Naive thymus-derived CD4-positive, alpha-beta T cell (primary cell): ENCODE results near the gene ABHD11. TPM values are rescaled to one million over a fixed set of nuclear protein-coding genes. Genes with fewer than 3 reads are reported as not detected.
"Not testable (repeated sequence)": the region's sequence is repeated elsewhere in the genome, so short reads cannot be mapped to it uniquely, and the experiment has no call there.

Experiments
- ATAC-seq: fragments of 150-1000 bp; cut with Tn5 transposase; 2 replicates; pipeline ENCODE4 v1.10.0; 2021; ENCODE audit warnings: mild to moderate bottlenecking, moderate library complexity
- CTCF ChIA-PET: fragments of 350-600 bp; sonication (Branson Sonifier 250); formaldehyde crosslinking; loops from one replicate; lab custom pipeline; 2021; ENCODE audit warnings: antibody characterized with exemption; lab: Charles Lee
- POLR2A ChIA-PET: fragments of 350-600 bp; sonication (Branson Sonifier 250); formaldehyde crosslinking; loops from one replicate; lab custom pipeline; 2021; ENCODE audit warnings: antibody characterized with exemption, inconsistent platforms; lab: Charles Lee
- DNase-seq, 9 donors: peaks; one replicate each; pipeline versions ENCODE4 v3.0.0 to v3.0.0-alpha.2; 2020 to 2022; ENCODE audit warnings: mixed read lengths in 1 of 9
- H3K27ac ChIP-seq: one replicate; pipeline ENCODE4 v1.7.0; 2013; ENCODE audit warnings: mild to moderate bottlenecking, low read depth, low read length, moderate library complexity
- H3K27me3 ChIP-seq, 2 donors: one replicate each; pipeline ENCODE4 v1.7.0; 2013; ENCODE audit warnings: low read length in 2 of 2, mild to moderate bottlenecking in 2 of 2, moderate library complexity in 2 of 2; ENCODE audit not compliant: control insufficient read depth in 2 of 2, insufficient read depth in 2 of 2
- H3K36me3 ChIP-seq, 3 experiments: 1 replicate in 2 of 3; 2 replicates in 1 of 3; pipeline ENCODE4 v1.7.0; 2013; ENCODE audit warnings: low read length in 3 of 3, mild to moderate bottlenecking in 3 of 3, moderate library complexity in 1 of 3; ENCODE audit not compliant: insufficient read depth in 3 of 3, control insufficient read depth in 2 of 3
- H3K4me1 ChIP-seq, 2 donors: one replicate each; pipeline ENCODE4 v1.7.0; 2013; ENCODE audit warnings: low read length in 2 of 2, mild to moderate bottlenecking in 2 of 2, moderate library complexity in 1 of 2; ENCODE audit not compliant: control insufficient read depth in 2 of 2, insufficient read depth in 2 of 2
- H3K4me3 ChIP-seq: 2 replicates; pipeline ENCODE4 v1.7.0; 2013; ENCODE audit warnings: mild to moderate bottlenecking, low read length
- H3K9me3 ChIP-seq, 3 experiments: 1 replicate in 2 of 3; 2 replicates in 1 of 3; pipeline ENCODE4 v1.7.0; 2013; ENCODE audit warnings: low read length in 3 of 3; ENCODE audit not compliant: control insufficient read depth in 2 of 3
- H3K27ac Mint-ChIP-seq, 9 donors: one replicate each; pipeline ENCODE4 v1.8.0; 2020 to 2022; ENCODE audit warnings: mixed read lengths in 9 of 9, mild to moderate bottlenecking in 8 of 9, moderate library complexity in 5 of 9, inconsistent platforms in 2 of 9
- H3K27me3 Mint-ChIP-seq, 5 donors: one replicate each; pipeline ENCODE4 v1.8.0; 2021 to 2022; ENCODE audit warnings: mixed read lengths in 5 of 5, mild to moderate bottlenecking in 1 of 5
- H3K36me3 Mint-ChIP-seq, 5 donors: one replicate each; pipeline ENCODE4 v1.8.0; 2020 to 2022; ENCODE audit warnings: mixed read lengths in 5 of 5, mild to moderate bottlenecking in 3 of 5, inconsistent platforms in 1 of 5
- H3K4me1 Mint-ChIP-seq, 7 donors: one replicate each; pipeline ENCODE4 v1.8.0; 2020 to 2022; ENCODE audit warnings: mixed read lengths in 7 of 7, mild to moderate bottlenecking in 3 of 7, inconsistent platforms in 1 of 7
- H3K4me3 Mint-ChIP-seq, 10 donors: one replicate each; pipeline ENCODE4 v1.8.0; 2020 to 2022; ENCODE audit warnings: mild to moderate bottlenecking in 10 of 10, mixed read lengths in 10 of 10, moderate library complexity in 6 of 10, inconsistent platforms in 2 of 10
- H3K9me3 Mint-ChIP-seq, 11 donors: one replicate each; pipeline ENCODE4 v1.8.0; 2020 to 2022; ENCODE audit warnings: mixed read lengths in 11 of 11, mild to moderate bottlenecking in 4 of 11, inconsistent platforms in 1 of 11, moderate library complexity in 1 of 11
- intact Hi-C, 2 donors: fragments of 100-400 bp; cut with micrococcal nuclease; formaldehyde crosslinking; loops; one replicate each; pipeline ENCODE4 v1.15.1; 2023
- polyA plus RNA-seq, 2 donors: library from polyadenylated mRNA; unstranded; fragments of 300-500 nt; fragmentation: Illumina TruSeq; gene quantifications; one replicate each; pipeline ENCODE4 v1.2.3, GENCODE V29; 2021
- total RNA-seq, 6 experiments: library from RNA in 5 of 6; stranded (reverse) in 5 of 6; gene quantifications; 1 replicate in 5 of 6; 2 replicates in 1 of 6; pipeline ENCODE4 v1.2.3 and lab custom pipeline; 2021 to 2026

The ABHD11 gene
- total and polyA plus RNA-seq, 7 experiments from 2014 or later: 10.2 to 22.7 (median 15.9) TPM

GRCh38 chr7:73722785-73723184 lies 15.8 kb downstream of the ABHD11 start:
- H3K9me3 ChIP-seq: no peaks in the 10 kb centered on the region
- POLR2A ChIA-PET: no interaction called here
- H3K4me3 ChIP-seq: no peak overlapping the region
- H3K4me1 ChIP-seq: peaks cover 11% of the 10 kb centered on the region in 2 donors
- Mint-ChIP-seq H3K27ac (no peak overlapping the region), H3K4me3 (no peak overlapping the region), H3K36me3 (no peaks in the 10 kb centered on the region), H3K9me3 (peaks cover 0 to 2% (median 0%) of the 10 kb centered on the region in 11 donors), H3K4me1 (peaks cover 5 to 17% (median 12%) of the 10 kb centered on the region in 7 donors), H3K27me3 (peaks cover 0 to 27% (median 5%) of the 10 kb centered on the region in 5 donors)
- H3K36me3 ChIP-seq: no peaks in the 10 kb centered on the region
- CTCF ChIA-PET: interaction anchor here (0.7 to 4.5 kb wide), 2 partner anchors 10 to 116 kb away, joined by 4 to 28 read pairs; no protein-coding TSS in a partner anchor
- no peak for DNase-seq
- H3K27me3 ChIP-seq: no peaks in the 10 kb centered on the region
- no peak for ATAC-seq
- no peak overlapping the region for H3K27ac ChIP-seq
- intact Hi-C loops: no loop called here

- H3K9me3 ChIP-seq, H3K27ac ChIP-seq, H3K27ac Mint-ChIP-seq, H3K36me3 ChIP-seq, H3K9me3 Mint-ChIP-seq, ATAC-seq, H3K36me3 Mint-ChIP-seq, H3K4me3 ChIP-seq, DNase-seq, H3K27me3 ChIP-seq, intact Hi-C loops, POLR2A ChIA-PET: not testable (repeated sequence)
- Mint-ChIP-seq H3K4me1 (peaks cover 8 to 22% (median 16%) of the 10 kb centered on the region in 7 donors), H3K27me3 (peaks cover 0 to 24% (median 5%) of the 10 kb centered on the region in 5 donors), H3K4me3 (peak overlapping the region in 2 of 10 donors; percentile 16 to 77)
- peaks cover 16 to 17% of the 10 kb centered on the region in 2 donors for H3K4me1 ChIP-seq
- CTCF ChIA-PET: interaction anchor here (4.5 kb wide), 1 partner anchor 115 kb away, joined by 28 read pairs; no protein-coding TSS in a partner anchor
Measured at GRCh38 chr7:73722182-73722581, 16.4 kb downstream of the ABHD11 start.

- no peak for ATAC-seq
- no peak overlapping the region for H3K4me3 ChIP-seq
- no peaks in the 10 kb centered on the region for H3K36me3 ChIP-seq
- intact Hi-C loops: no loop called here
- peaks cover 0 to 1% (median 0%) of the 10 kb centered on the region in 5 donors for H3K36me3 Mint-ChIP-seq
- CTCF ChIA-PET: interaction anchor here (0.5 kb wide), 1 partner anchor 929 kb away, joined by 4 read pairs; no protein-coding TSS in a partner anchor
- H3K9me3 ChIP-seq: no peaks in the 10 kb centered on the region
- H3K27me3 Mint-ChIP-seq: peaks cover 0 to 24% (median 5%) of the 10 kb centered on the region in 5 donors
- H3K9me3 Mint-ChIP-seq: peaks cover 0 to 2% (median 0%) of the 10 kb centered on the region in 11 donors
- H3K4me3 Mint-ChIP-seq: peak overlapping the region in 9 of 10 donors; percentile 26 to 86 (median 56)
- H3K27me3 ChIP-seq: no peaks in the 10 kb centered on the region
- H3K27ac Mint-ChIP-seq: no peak overlapping the region
- peaks cover 16 to 22% of the 10 kb centered on the region in 2 donors for H3K4me1 ChIP-seq
- POLR2A ChIA-PET: no interaction called here
- no peak overlapping the region for H3K27ac ChIP-seq
- peaks cover 8 to 27% (median 17%) of the 10 kb centered on the region in 7 donors for H3K4me1 Mint-ChIP-seq
- no peak for DNase-seq
Measured at GRCh38 chr7:73721377-73721817, 17.2 kb downstream of the ABHD11 start.

- H3K27me3 ChIP-seq, H3K4me3 ChIP-seq, H3K9me3 Mint-ChIP-seq, H3K36me3 Mint-ChIP-seq, DNase-seq, H3K27ac ChIP-seq, intact Hi-C loops, H3K9me3 ChIP-seq, ATAC-seq, H3K36me3 ChIP-seq: not testable (repeated sequence)
- Mint-ChIP-seq H3K27ac (peak overlapping the region in 7 of 9 donors; percentile 14 to 82 (median 78)), H3K4me1 (peaks cover 8 to 30% (median 17%) of the 10 kb centered on the region in 7 donors), H3K4me3 (peak overlapping the region; percentile 72 to 89 (median 80)), H3K27me3 (peaks cover 0 to 24% (median 5%) of the 10 kb centered on the region in 5 donors)
- ChIA-PET CTCF (interaction anchor here (1.2 kb wide), 1 partner anchor 13 kb away, joined by 3 read pairs; no protein-coding TSS in a partner anchor), POLR2A (interaction anchor here (1.9 kb wide), 1 partner anchor 15 kb away, joined by 5 read pairs; no protein-coding TSS in a partner anchor)
- peaks cover 16 to 22% of the 10 kb centered on the region in 2 donors for H3K4me1 ChIP-seq
Measured at GRCh38 chr7:73720443-73720842, 18.2 kb downstream of the ABHD11 start.

- ChIA-PET CTCF (interaction anchor here (0.7 to 1.2 kb wide), 2 partner anchors 12 to 113 kb away, joined by 3 to 4 read pairs; no protein-coding TSS in a partner anchor), POLR2A (interaction anchor here (1.2 to 1.9 kb wide), 2 partner anchors 15 to 19 kb away, joined by 4 to 5 read pairs; partner anchors contain the start of gene ABHD11)
- Mint-ChIP-seq H3K36me3 (peaks cover 0 to 1% (median 0%) of the 10 kb centered on the region in 5 donors), H3K4me1 (peaks cover 8 to 32% (median 17%) of the 10 kb centered on the region in 7 donors), H3K27ac (peak overlapping the region in 7 of 9 donors; percentile 14 to 86 (median 78)), H3K4me3 (peak overlapping the region; percentile 72 to 89 (median 80)), H3K27me3 (peaks cover 0 to 24% (median 5%) of the 10 kb centered on the region in 5 donors), H3K9me3 (peaks cover 0 to 2% (median 0%) of the 10 kb centered on the region in 11 donors)
- H3K27me3 ChIP-seq: no peaks in the 10 kb centered on the region
- H3K27ac ChIP-seq: no peak overlapping the region
- peak overlapping the region; percentile 39 for H3K4me3 ChIP-seq
- ATAC-seq (no peak), DNase-seq (no peak)
- no peaks in the 10 kb centered on the region for H3K36me3 ChIP-seq
- H3K9me3 ChIP-seq: no peaks in the 10 kb centered on the region
- H3K4me1 ChIP-seq: peaks cover 16 to 22% of the 10 kb centered on the region in 2 donors
- intact Hi-C loops: loop anchor here (1.0 to 10.0 kb wide), 10 partner anchors 15 to 892 kb away; partner anchors contain the start of genes ABHD11 (in 2 of the 2), BUD23 (in 2 of the 2), DNAJC30 (in 2 of the 2) and FZD9 (in 1 of the 2)
Measured at GRCh38 chr7:73719806-73720169, 18.8 kb downstream of the ABHD11 start.

- peak within 1 kb of the TSS; percentile 71 for H3K27ac ChIP-seq
- peaks cover 8 to 32% (median 17%) of the 10 kb centered on the region in 7 donors for H3K4me1 Mint-ChIP-seq
- ATAC-seq: peak; percentile 87
- CTCF ChIA-PET: interaction anchor here (0.7 to 1.2 kb wide), 2 partner anchors 12 to 113 kb away, joined by 3 to 4 read pairs; no protein-coding TSS in a partner anchor
- no peaks in the 10 kb centered on the region for H3K36me3 ChIP-seq
- DNase-seq: peak; percentile 57 to 83 (median 69)
- POLR2A ChIA-PET: interaction anchor here (1.2 to 1.9 kb wide), 2 partner anchors 16 to 19 kb away, joined by 4 to 5 read pairs; partner anchors contain the start of gene ABHD11
- H3K27me3 Mint-ChIP-seq: peaks cover 0 to 24% (median 5%) of the 10 kb centered on the region in 5 donors
- H3K27me3 ChIP-seq: no peaks in the 10 kb centered on the region
- H3K4me3 Mint-ChIP-seq: peak within 1 kb of the TSS; percentile 72 to 92 (median 84)
- H3K4me3 ChIP-seq: peak within 1 kb of the TSS; percentile 68
- H3K9me3 ChIP-seq: no peaks in the 10 kb centered on the region
- H3K36me3 Mint-ChIP-seq: peaks cover 0 to 1% (median 0%) of the 10 kb centered on the region in 5 donors
- intact Hi-C loops: loop anchor here (1.0 to 10.0 kb wide), 10 partner anchors 15 to 892 kb away; partner anchors contain the start of genes ABHD11 (in 2 of the 2), BUD23 (in 2 of the 2), DNAJC30 (in 2 of the 2) and VPS37D (in 2 of the 2)
- H3K27ac Mint-ChIP-seq: peak within 1 kb of the TSS in 8 of 9 donors; percentile 14 to 87 (median 81)
- H3K4me1 ChIP-seq: peaks cover 16 to 22% of the 10 kb centered on the region in 2 donors
- peaks cover 0 to 2% (median 0%) of the 10 kb centered on the region in 11 donors for H3K9me3 Mint-ChIP-seq
Measured at GRCh38 chr7:73718905-73719805, 19.4 kb downstream of the ABHD11 start, which contains the start of gene STX1A. Gene STX1A (minus strand): TSS chr7:73719669. CDS start chr7:73719631, 38 bp downstream.
